HUDEP-2 (cell line): ENCODE data around the gene SEC22A.

ENCODE experiments used
- DNase-seq, 76 experiments: peaks; one replicate each; lab custom pipeline; 2025; ENCODE audit not compliant: unreplicated experiment in 76 of 76; lab: John Stamatoyannopoulos, UW

Gene SEC22A

GRCh38 chr3:123301331-123302184 lies 99.8 kb downstream of the SEC22A start:
- no peak for DNase-seq

GRCh38 chr3:123302961-123303360 lies 101.2 kb downstream of the SEC22A start:
- no peak for DNase-seq

- DNase-seq: no peak
These were observed 102.3 kb downstream of the SEC22A start for GRCh38 chr3:123303976-123304560.

- no peak for DNase-seq
These were observed 103.4 kb downstream of the SEC22A start for GRCh38 chr3:123305192-123305591.

GRCh38 chr3:123307064-123307463 lies 105.3 kb downstream of the SEC22A start:
- DNase-seq: no peak

GRCh38 chr3:123310186-123310585 lies 108.4 kb downstream of the SEC22A start:
- DNase-seq: no peak

GRCh38 chr3:123310741-123311140 lies 109.0 kb downstream of the SEC22A start:
- DNase-seq: no peak

- DNase-seq: no peak
These were observed 109.5 kb downstream of the SEC22A start for GRCh38 chr3:123311201-123311600.

GRCh38 chr3:123312331-123313265 lies 110.9 kb downstream of the SEC22A start:
- no peak for DNase-seq

GRCh38 chr3:123313889-123314288 lies 112.1 kb downstream of the SEC22A start:
- DNase-seq: no peak

- DNase-seq: no peak
These were observed 112.9 kb downstream of the SEC22A start for GRCh38 chr3:123314359-123315270.

GRCh38 chr3:123315271-123315595 lies 113.5 kb downstream of the SEC22A start:
- no peak for DNase-seq

GRCh38 chr3:123317716-123318115 lies 116.0 kb downstream of the SEC22A start:
- no peak for DNase-seq

GRCh38 chr3:123318374-123318773 lies 116.6 kb downstream of the SEC22A start:
- DNase-seq: peak in 9 of 76 experiments; percentile 6 to 22 (median 10)

- DNase-seq: no peak
These were observed 118.0 kb downstream of the SEC22A start for GRCh38 chr3:123319760-123320159.

- DNase-seq: no peak
These were observed 118.5 kb downstream of the SEC22A start for GRCh38 chr3:123320221-123320620.

- DNase-seq: no peak
These were observed 120.1 kb downstream of the SEC22A start for GRCh38 chr3:123321806-123322205.

- no peak for DNase-seq
These were observed 121.1 kb downstream of the SEC22A start for GRCh38 chr3:123322866-123323265.
